Natural killer cell (primary cell): Measurements from ENCODE around the gene PF4V1. TPM values are rescaled to one million over a fixed set of nuclear protein-coding genes. Genes with fewer than 3 reads are reported as not detected.

ENCODE experiments used
- ATAC-seq, 3 donors: fragments of 150-1000 bp in 2 of 3; fragments of 200-7000 bp in 1 of 3; cut with Tn5 transposase; 1 replicate in 1 of 3; 2 replicates in 2 of 3; pipeline ENCODE4 v1.10.0; 2021; ENCODE audit warnings: mild to moderate bottlenecking in 2 of 3, moderate library complexity in 2 of 3
- DNase-seq, 2 donors: peaks; one replicate each; pipeline versions ENCODE4 v3.0.0 to v3.0.0-alpha.2; 2013 to 2021; ENCODE audit warnings: mixed read lengths in 1 of 2
- H3K27ac ChIP-seq: one replicate; pipeline ENCODE4 v1.5.1; 2013; ENCODE audit warnings: mild to moderate bottlenecking, low read length
- H3K27me3 ChIP-seq: one replicate; pipeline ENCODE4 v1.6.1; 2013; ENCODE audit warnings: low read length; ENCODE audit not compliant: control insufficient read depth, insufficient read depth
- H3K36me3 ChIP-seq: one replicate; pipeline ENCODE4 v1.6.1; 2013; ENCODE audit warnings: low read length; ENCODE audit not compliant: control insufficient read depth, insufficient read depth
- H3K4me1 ChIP-seq: one replicate; pipeline ENCODE4 v1.6.1; 2013; ENCODE audit warnings: low read length; ENCODE audit not compliant: control insufficient read depth, insufficient read depth
- H3K4me3 ChIP-seq: one replicate; pipeline ENCODE4 v1.5.1; 2013; ENCODE audit warnings: low read length
- H3K9me3 ChIP-seq: one replicate; pipeline ENCODE4 v1.6.1; 2013; ENCODE audit warnings: low read length; ENCODE audit not compliant: control insufficient read depth, insufficient read depth
- H3K27ac Mint-ChIP-seq, 2 donors: one replicate each; pipeline ENCODE4 v1.8.0; 2022; ENCODE audit warnings: mild to moderate bottlenecking in 2 of 2, mixed read lengths in 2 of 2, moderate library complexity in 1 of 2
- H3K27me3 Mint-ChIP-seq, 2 donors: one replicate each; pipeline ENCODE4 v1.8.0; 2022; ENCODE audit warnings: low read depth in 2 of 2, mixed read lengths in 2 of 2
- H3K36me3 Mint-ChIP-seq: one replicate; pipeline ENCODE4 v1.8.0; 2022; ENCODE audit warnings: mixed read lengths
- H3K4me1 Mint-ChIP-seq, 2 donors: one replicate each; pipeline ENCODE4 v1.8.0; 2022; ENCODE audit warnings: mixed read lengths in 2 of 2
- H3K4me3 Mint-ChIP-seq: one replicate; pipeline ENCODE4 v1.8.0; 2022; ENCODE audit warnings: mild to moderate bottlenecking, moderate library complexity, mixed read lengths
- H3K9me3 Mint-ChIP-seq, 2 donors: one replicate each; pipeline ENCODE4 v1.8.0; 2022; ENCODE audit warnings: mixed read lengths in 2 of 2
- CTCF ChIP-seq: fragments of 200-600 bp; IDR thresholded peaks from one replicate; pipeline ENCODE4 v1.8.0; 2022; ENCODE audit warnings: antibody characterized with exemption
- WGBS: methylation state at CpG from one replicate; pipeline ENCODE4 v1.1.7; 2013; ENCODE audit warnings: missing lambda C conversion rate; ENCODE audit not compliant: insufficient coverage; 5-methylcytosine and 5-hydroxymethylcytosine counted together
- intact Hi-C: fragments of 100-400 bp; cut with micrococcal nuclease; formaldehyde crosslinking; loops from one replicate; pipeline ENCODE4 v1.14.2; 2022
- total RNA-seq, 4 donors: library from RNA; stranded (reverse); fragments of 120-200 nt in 1 of 4; gene quantifications; one replicate each; pipeline versions ENCODE4 v1.2.3 to v1.2.4, GENCODE V29; 2013 to 2022

PF4V1 gene
- total RNA-seq, 3 donors from 2014 or later (not counting 1 experiment from before 2014, with no cell fraction given) = 3.3 to 14.9 TPM; not detected in 1

GRCh38 chr4:73841243-73841925 lies 11.7 kb upstream of the PF4V1 start:
- WGBS = 83% methylated on average over 2 of the region's 4 CpGs
- Histone ChIP-seq H3K36me3 (no peaks in the 10 kb centered on the region), H3K4me3 (no peak overlapping the region), H3K27me3 (no peaks in the 10 kb centered on the region), H3K27ac (no peak overlapping the region), H3K4me1 (peaks cover 2% of the 10 kb centered on the region), H3K9me3 (no peaks in the 10 kb centered on the region)
- TF ChIP-seq CTCF = no peak
- intact Hi-C loops = no loop called here
- no peaks in the 10 kb centered on the region for H3K9me3 Mint-ChIP-seq
- no peak overlapping the region for H3K27ac Mint-ChIP-seq
- H3K4me1 Mint-ChIP-seq = no peaks in the 10 kb centered on the region
- H3K27me3 Mint-ChIP-seq = peaks cover 3 to 10% of the 10 kb centered on the region in 2 donors
- no peaks in the 10 kb centered on the region for H3K36me3 Mint-ChIP-seq
- DNase-seq (no peak), ATAC-seq (no peak)
- no peak overlapping the region for H3K4me3 Mint-ChIP-seq

GRCh38 chr4:73842696-73843095 lies 10.4 kb upstream of the PF4V1 start:
- no peaks in the 10 kb centered on the region for H3K36me3 Mint-ChIP-seq
- Histone ChIP-seq H3K9me3 (no peaks in the 10 kb centered on the region), H3K27ac (no peak overlapping the region), H3K27me3 (no peaks in the 10 kb centered on the region), H3K36me3 (no peaks in the 10 kb centered on the region), H3K4me3 (no peak overlapping the region), H3K4me1 (no peaks in the 10 kb centered on the region)
- H3K27ac Mint-ChIP-seq = no peak overlapping the region
- DNase-seq = no peak
- intact Hi-C loops = no loop called here
- no peaks in the 10 kb centered on the region for H3K4me1 Mint-ChIP-seq
- H3K4me3 Mint-ChIP-seq = no peak overlapping the region
- ATAC-seq = no peak
- peaks cover 0 to under 1% of the 10 kb centered on the region in 2 donors for H3K27me3 Mint-ChIP-seq
- no peaks in the 10 kb centered on the region for H3K9me3 Mint-ChIP-seq
- TF ChIP-seq CTCF = no peak

- H3K4me3 ChIP-seq = no peak overlapping the region
- no peak overlapping the region for H3K27ac Mint-ChIP-seq
- H3K36me3 ChIP-seq = no peaks in the 10 kb centered on the region
- no peaks in the 10 kb centered on the region for H3K9me3 ChIP-seq
- no peak overlapping the region for H3K27ac ChIP-seq
- no peaks in the 10 kb centered on the region for H3K27me3 ChIP-seq
- H3K4me3 Mint-ChIP-seq = no peak overlapping the region
- DNase-seq (no peak), ATAC-seq (no peak)
- intact Hi-C loops = no loop called here
- peaks cover 0 to 2% of the 10 kb centered on the region in 2 donors for H3K9me3 Mint-ChIP-seq
- no peaks in the 10 kb centered on the region for H3K36me3 Mint-ChIP-seq
- no peak for TF ChIP-seq CTCF
- H3K4me1 Mint-ChIP-seq = no peaks in the 10 kb centered on the region
- H3K4me1 ChIP-seq = no peaks in the 10 kb centered on the region
- H3K27me3 Mint-ChIP-seq = no peaks in the 10 kb centered on the region
Measured at GRCh38 chr4:73843369-73843768, 9.7 kb upstream of the PF4V1 start.

- no peak overlapping the region for H3K4me3 ChIP-seq
- no peaks in the 10 kb centered on the region for H3K9me3 ChIP-seq
- peak in 1 of 3 donors; percentile 44 for ATAC-seq
- no peaks in the 10 kb centered on the region for H3K27me3 ChIP-seq
- TF ChIP-seq CTCF = no peak
- WGBS = 77% methylated on average over 2 of the region's 3 CpGs
- H3K27me3 Mint-ChIP-seq = no peaks in the 10 kb centered on the region
- no peak overlapping the region for H3K4me3 Mint-ChIP-seq
- H3K4me1 Mint-ChIP-seq = no peaks in the 10 kb centered on the region
- H3K4me1 ChIP-seq = no peaks in the 10 kb centered on the region
- no peaks in the 10 kb centered on the region for H3K36me3 Mint-ChIP-seq
- H3K27ac ChIP-seq = no peak overlapping the region
- peaks cover 0 to 2% of the 10 kb centered on the region in 2 donors for H3K9me3 Mint-ChIP-seq
- H3K36me3 ChIP-seq = no peaks in the 10 kb centered on the region
- DNase-seq = no peak
- H3K27ac Mint-ChIP-seq = no peak overlapping the region
- intact Hi-C loops = no loop called here
Measured at GRCh38 chr4:73844345-73844744, 8.8 kb upstream of the PF4V1 start.
